GM11168 (cell line): Measurements from ENCODE around the gene TNS3.

ENCODE experiments used
- in situ Hi-C: fragments of 300-500 bp; cut with MboI; formaldehyde crosslinking; loops from one replicate; pipeline ENCODE4 v1.12.0; 2022; ENCODE audit warnings: low sequenced_read_pairs; ENCODE audit not compliant: unreplicated experiment

Gene TNS3

GRCh38 chr7:47328392-47329319 lies 253.3 kb downstream of the TNS3 start:
- in situ Hi-C loops = no loop called here

GRCh38 chr7:47327698-47328391 lies 254.1 kb downstream of the TNS3 start:
- in situ Hi-C loops = no loop called here

- in situ Hi-C loops = no loop called here
These were observed 254.6 kb downstream of the TNS3 start for GRCh38 chr7:47327346-47327697.

- in situ Hi-C loops = no loop called here
These were observed 255.1 kb downstream of the TNS3 start for GRCh38 chr7:47326808-47327207.

GRCh38 chr7:47326220-47326619 lies 255.7 kb downstream of the TNS3 start:
- in situ Hi-C loops = no loop called here

- in situ Hi-C loops = no loop called here
These were observed 256.6 kb downstream of the TNS3 start for GRCh38 chr7:47325337-47325736.

- in situ Hi-C loops = no loop called here
These were observed 258.0 kb downstream of the TNS3 start for GRCh38 chr7:47323904-47324303.

GRCh38 chr7:47322731-47323130 lies 259.2 kb downstream of the TNS3 start:
- in situ Hi-C loops = no loop called here

- in situ Hi-C loops = no loop called here
These were observed 261.6 kb downstream of the TNS3 start for GRCh38 chr7:47320296-47320695.

GRCh38 chr7:47318395-47319182 lies 263.3 kb downstream of the TNS3 start:
- in situ Hi-C loops = no loop called here

- in situ Hi-C loops = no loop called here
These were observed 264.4 kb downstream of the TNS3 start for GRCh38 chr7:47317487-47317886.

- in situ Hi-C loops = no loop called here
These were observed 266.9 kb downstream of the TNS3 start for GRCh38 chr7:47314728-47315607.

- in situ Hi-C loops = no loop called here
These were observed 267.7 kb downstream of the TNS3 start for GRCh38 chr7:47314248-47314647.

GRCh38 chr7:47313564-47313963 lies 268.3 kb downstream of the TNS3 start:
- in situ Hi-C loops = no loop called here

GRCh38 chr7:47311891-47312290 lies 270.0 kb downstream of the TNS3 start:
- in situ Hi-C loops = no loop called here

- in situ Hi-C loops = no loop called here
These were observed 271.9 kb downstream of the TNS3 start for GRCh38 chr7:47310020-47310419.

- in situ Hi-C loops = no loop called here
These were observed 273.1 kb downstream of the TNS3 start for GRCh38 chr7:47308808-47309207.

- in situ Hi-C loops = no loop called here
These were observed 274.6 kb downstream of the TNS3 start for GRCh38 chr7:47307311-47307710.

- in situ Hi-C loops = no loop called here
These were observed 276.9 kb downstream of the TNS3 start for GRCh38 chr7:47304727-47305719.
